Hepatocyte (in vitro differentiated cells): ENCODE results near the gene TCP11L2. TPM values are rescaled to one million over a fixed set of nuclear protein-coding genes. Genes with fewer than 3 reads are reported as not detected.

ENCODE experiments used
- DNase-seq: peaks from one replicate; pipeline ENCODE4 v3.0.0-alpha.2; 2016; ENCODE audit warnings: low spot score
- H2AFZ ChIP-seq: fragments of 200-600 bp; sonication (generic); 2 replicates; pipeline ENCODE4 v1.6.0; 2016; ENCODE audit warnings: antibody characterized with exemption, mild to moderate bottlenecking
- H3K27ac ChIP-seq: fragments of 200-600 bp; sonication (generic); 2 replicates; pipeline ENCODE4 v1.5.1; 2016; ENCODE audit warnings: mild to moderate bottlenecking
- H3K27me3 ChIP-seq: fragments of 200-600 bp; sonication (generic); 2 replicates; pipeline ENCODE4 v1.6.1; 2016
- H3K36me3 ChIP-seq: fragments of 200-600 bp; sonication (generic); replicated peaks from 2 replicates; pipeline ENCODE4 v1.5.1; 2016; ENCODE audit warnings: low read depth; ENCODE audit not compliant: insufficient read depth
- H3K4me1 ChIP-seq: fragments of 200-600 bp; sonication (generic); 2 replicates; pipeline ENCODE4 v1.5.1; 2016; ENCODE audit warnings: mild to moderate bottlenecking, moderate library complexity; ENCODE audit not compliant: insufficient read depth
- H3K4me2 ChIP-seq: fragments of 200-600 bp; sonication (generic); 2 replicates; pipeline ENCODE4 v1.6.0; 2016
- H3K4me3 ChIP-seq: fragments of 200-600 bp; sonication (generic); 2 replicates; pipeline ENCODE4 v1.5.1; 2016; ENCODE audit warnings: mild to moderate bottlenecking
- H3K79me2 ChIP-seq: fragments of 200-600 bp; sonication (generic); 2 replicates; pipeline ENCODE4 v1.6.0; 2017; ENCODE audit warnings: mild to moderate bottlenecking
- H3K9me2 ChIP-seq: fragments of 200-600 bp; sonication (generic); replicated peaks from 2 replicates; pipeline ENCODE4 v1.6.0; 2017; ENCODE audit warnings: mild to moderate bottlenecking; ENCODE audit not compliant: insufficient read depth
- H3K9me3 ChIP-seq: fragments of 200-600 bp; sonication (generic); 2 replicates; pipeline ENCODE4 v1.5.1; 2016; ENCODE audit warnings: low read depth, mild to moderate bottlenecking
- H4K20me1 ChIP-seq: fragments of 200-600 bp; sonication (generic); 2 replicates; pipeline ENCODE4 v1.6.0; 2016; ENCODE audit warnings: mild to moderate bottlenecking; ENCODE audit not compliant: insufficient read depth, poor library complexity, severe bottlenecking
- EZH2 ChIP-seq: fragments of 200-600 bp; sonication (generic); IDR thresholded peaks from 2 replicates; pipeline ENCODE4 v1.6.1; 2016; ENCODE audit warnings: antibody characterized with exemption, mild to moderate bottlenecking, borderline replicate concordance
- EZH2phosphoT487 ChIP-seq: fragments of 200-600 bp; sonication (generic); IDR thresholded peaks from one replicate; pipeline ENCODE4 v1.6.1; 2018; ENCODE audit warnings: antibody characterized with exemption, mild to moderate bottlenecking, low read depth, moderate library complexity; ENCODE audit not compliant: unreplicated experiment, severe bottlenecking
- WGBS: methylation state at CpG from one replicate; pipeline ENCODE4 v1.1.6; 2016; ENCODE audit warnings: low lambda C conversion rate; ENCODE audit errors: missing lambda C conversion rate; 5-methylcytosine and 5-hydroxymethylcytosine counted together
- polyA plus RNA-seq: library from polyadenylated mRNA; unstranded; fragments of >200 nt; fragmentation: Nextera tagmentation; extraction: Ambion mirVana; gene quantifications from 2 replicates; pipeline ENCODE4 v1.2.1, GENCODE V29; 2016
- total RNA-seq: library from RNA; depleted of rRNA; stranded (reverse); fragments of >200 nt; gene quantifications from 2 replicates; pipeline ENCODE4 v1.2.3, GENCODE V29; 2014
- TF ChIP-seq, protein P1 (sequence below): fragments of 200-600 bp; sonication (generic); IDR thresholded peaks from 2 replicates; pipeline ENCODE4 v1.5.1; 2016; ENCODE audit warnings: antibody characterized with exemption, mild to moderate bottlenecking; ENCODE audit not compliant: poor library complexity

The TCP11L2 gene
- total and polyA plus RNA-seq, 2 experiments from 2014 or later, result 9.6 to 38.4 TPM

- Histone ChIP-seq H3K9me3 (no peaks in the 10 kb centered on the region), H2AFZ (no peak overlapping the region), H3K9me2 (no peaks in the 10 kb centered on the region), H4K20me1 (no peaks in the 10 kb centered on the region), H3K27ac (peak overlapping the region; percentile 90), H3K36me3 (no peaks in the 10 kb centered on the region), H3K4me3 (no peak overlapping the region), H3K79me2 (no peaks in the 10 kb centered on the region), H3K4me1 (peaks cover 49% of the 10 kb centered on the region), H3K27me3 (no peaks in the 10 kb centered on the region), H3K4me2 (peak overlapping the region; percentile 64)
- peak; percentile 45 for DNase-seq
- 74% methylated on average over 4 of the region's 4 CpGs for WGBS
- TF ChIP-seq, protein P1, sequence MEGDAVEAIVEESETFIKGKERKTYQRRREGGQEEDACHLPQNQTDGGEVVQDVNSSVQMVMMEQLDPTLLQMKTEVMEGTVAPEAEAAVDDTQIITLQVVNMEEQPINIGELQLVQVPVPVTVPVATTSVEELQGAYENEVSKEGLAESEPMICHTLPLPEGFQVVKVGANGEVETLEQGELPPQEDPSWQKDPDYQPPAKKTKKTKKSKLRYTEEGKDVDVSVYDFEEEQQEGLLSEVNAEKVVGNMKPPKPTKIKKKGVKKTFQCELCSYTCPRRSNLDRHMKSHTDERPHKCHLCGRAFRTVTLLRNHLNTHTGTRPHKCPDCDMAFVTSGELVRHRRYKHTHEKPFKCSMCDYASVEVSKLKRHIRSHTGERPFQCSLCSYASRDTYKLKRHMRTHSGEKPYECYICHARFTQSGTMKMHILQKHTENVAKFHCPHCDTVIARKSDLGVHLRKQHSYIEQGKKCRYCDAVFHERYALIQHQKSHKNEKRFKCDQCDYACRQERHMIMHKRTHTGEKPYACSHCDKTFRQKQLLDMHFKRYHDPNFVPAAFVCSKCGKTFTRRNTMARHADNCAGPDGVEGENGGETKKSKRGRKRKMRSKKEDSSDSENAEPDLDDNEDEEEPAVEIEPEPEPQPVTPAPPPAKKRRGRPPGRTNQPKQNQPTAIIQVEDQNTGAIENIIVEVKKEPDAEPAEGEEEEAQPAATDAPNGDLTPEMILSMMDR, result no peak
- TF ChIP-seq EZH2, result no peak
- no peak for TF ChIP-seq EZH2phosphoT487
Observed at GRCh38 chr12:106281804-106282203, 20.7 kb upstream of the TCP11L2 start.

DNA sequence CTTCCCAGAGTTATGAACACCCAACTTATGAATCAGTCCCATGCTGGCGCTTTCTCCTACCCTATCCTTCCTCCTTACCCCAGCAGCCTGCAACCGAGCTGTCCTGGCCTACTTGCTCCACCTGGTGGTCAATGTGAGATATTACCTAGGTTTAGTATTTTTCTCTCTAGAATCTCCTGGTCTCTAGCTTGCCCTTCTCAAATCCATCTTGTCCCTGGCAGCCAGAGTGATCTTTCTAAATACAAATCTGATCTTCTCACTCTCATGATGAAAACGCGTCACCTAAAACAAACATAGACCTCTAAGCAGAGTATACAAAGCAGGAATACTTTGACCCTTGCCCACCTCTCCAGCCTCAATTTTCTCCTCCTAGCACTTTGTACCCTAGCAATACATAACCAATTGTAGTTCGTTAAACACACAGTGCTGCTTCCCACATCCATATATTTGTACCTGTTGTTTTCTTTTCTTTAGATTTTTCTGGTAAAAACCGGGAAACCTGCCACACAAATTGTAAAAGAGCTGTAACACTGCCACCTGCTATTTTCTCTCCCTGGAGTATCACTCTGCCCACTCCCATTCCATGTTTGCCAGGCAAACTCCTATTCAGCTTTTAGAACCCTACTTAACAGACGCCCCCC is 20.0 kb upstream of the TCP11L2 start:
- H3K36me3 ChIP-seq, result no peaks in the 10 kb centered on the region
- H3K9me2 ChIP-seq, result no peaks in the 10 kb centered on the region
- H3K27ac ChIP-seq, result peak overlapping the region; percentile 90
- H3K4me3 ChIP-seq, result no peak overlapping the region
- peak overlapping the region; percentile 64 for H3K4me2 ChIP-seq
- H3K27me3 ChIP-seq, result no peaks in the 10 kb centered on the region
- no peaks in the 10 kb centered on the region for H3K79me2 ChIP-seq
- no peaks in the 10 kb centered on the region for H3K9me3 ChIP-seq
- H4K20me1 ChIP-seq, result no peaks in the 10 kb centered on the region
- TF ChIP-seq EZH2phosphoT487, result no peak
- TF ChIP-seq, protein P1, result peak; percentile 66
- whole genome bisulfite sequencing, result 24% methylated on average over 7 of the region's 7 CpGs
- H3K4me1 ChIP-seq, result peaks cover 42% of the 10 kb centered on the region
- H2AFZ ChIP-seq, result no peak overlapping the region
- peak; percentile 82 for DNase-seq

GRCh38 chr12:106284358-106285105 is 18.0 kb upstream of the TCP11L2 start:
- Histone ChIP-seq H3K4me3 (no peak overlapping the region), H3K4me1 (peaks cover 48% of the 10 kb centered on the region), H2AFZ (no peak overlapping the region), H3K79me2 (no peaks in the 10 kb centered on the region), H3K9me2 (no peaks in the 10 kb centered on the region), H3K9me3 (no peaks in the 10 kb centered on the region), H3K36me3 (no peaks in the 10 kb centered on the region), H3K4me2 (no peak overlapping the region), H3K27me3 (no peaks in the 10 kb centered on the region), H4K20me1 (no peaks in the 10 kb centered on the region), H3K27ac (no peak overlapping the region)
- DNase-seq, result no peak
- no peak for TF ChIP-seq EZH2
- no peak for TF ChIP-seq EZH2phosphoT487
- TF ChIP-seq, protein P1, result no peak
- WGBS, result 78% methylated on average over 10 of the region's 10 CpGs
